PC-9 (cell line): ENCODE measurements around the gene TMEM141. TPM values are rescaled to one million over a fixed set of nuclear protein-coding genes. Genes with fewer than 3 reads are reported as not detected.
"Not testable (repeated sequence)": the region's sequence is repeated elsewhere in the genome, so short reads cannot be mapped to it uniquely, and the experiment has no call there.

ENCODE experiments used
- BruUV-seq: library from RNA; stranded (reverse); fragments of 400-500 nt; replicated peaks from 2 replicates; lab custom pipeline; 2021; lab: Mats Ljungman, UMichigan
- CTCF ChIA-PET: fragments of 300-600 bp; sonication (Branson Sonifier 250); formaldehyde crosslinking; loops from one replicate; lab custom pipeline; 2022; ENCODE audit warnings: antibody characterized with exemption; lab: Charles Lee
- POLR2A ChIA-PET: fragments of 300-600 bp; sonication (Branson Sonifier 250); formaldehyde crosslinking; loops from one replicate; lab custom pipeline; 2022; ENCODE audit warnings: antibody characterized with exemption; ENCODE audit not compliant: unreplicated experiment; lab: Charles Lee
- DNase-seq, 2 experiments: peaks; one replicate each; pipeline versions ENCODE4 v3.0.0 to v3.0.0-alpha.2; 2015 to 2022; ENCODE audit warnings: mixed read lengths in 1 of 2
- H2AFZ ChIP-seq: fragments of 200-600 bp; sonication (generic); 2 replicates; pipeline ENCODE4 v1.8.1; 2017; ENCODE audit warnings: antibody characterized with exemption
- H3F3A ChIP-seq: fragments of 200-600 bp; sonication (generic); 2 replicates; pipeline ENCODE4 v1.8.1; 2017; ENCODE audit warnings: antibody characterized with exemption, mild to moderate bottlenecking, low read depth; ENCODE audit not compliant: insufficient read depth
- H3K27ac ChIP-seq: fragments of 200-600 bp; sonication (generic); 2 replicates; pipeline ENCODE4 v1.6.1; 2016; ENCODE audit warnings: mixed run types
- H3K27me3 ChIP-seq: fragments of 200-600 bp; sonication (generic); 2 replicates; pipeline ENCODE4 v1.6.1; 2016; ENCODE audit warnings: low read depth, mixed run types; ENCODE audit not compliant: insufficient read depth
- H3K36me3 ChIP-seq: fragments of 200-600 bp; sonication (generic); 2 replicates; pipeline ENCODE4 v1.6.1; 2016; ENCODE audit warnings: low read depth, mixed run types
- H3K4me1 ChIP-seq: fragments of 200-600 bp; sonication (generic); replicated peaks from 2 replicates; pipeline ENCODE4 v1.6.1; 2016; ENCODE audit warnings: mixed run types; ENCODE audit not compliant: insufficient read depth
- H3K4me2 ChIP-seq: fragments of 200-600 bp; sonication (generic); 2 replicates; pipeline ENCODE4 v1.6.1; 2017; ENCODE audit warnings: mixed run types
- H3K4me3 ChIP-seq: fragments of 200-600 bp; sonication (generic); 2 replicates; pipeline ENCODE4 v1.6.1; 2016; ENCODE audit warnings: mixed run types
- H3K79me2 ChIP-seq: fragments of 200-600 bp; sonication (generic); 2 replicates; pipeline ENCODE4 v1.6.1; 2017; ENCODE audit warnings: low read depth, mixed run types
- H3K9me2 ChIP-seq: fragments of 200-600 bp; sonication (generic); 2 replicates; pipeline ENCODE4 v1.8.1; 2017; ENCODE audit warnings: mild to moderate bottlenecking; ENCODE audit not compliant: insufficient read depth
- H3K9me3 ChIP-seq: fragments of 200-600 bp; sonication (generic); 2 replicates; pipeline ENCODE4 v1.8.1; 2016; ENCODE audit warnings: low read depth; ENCODE audit not compliant: insufficient read depth
- H4K20me1 ChIP-seq: fragments of 200-600 bp; sonication (generic); 2 replicates; pipeline ENCODE4 v1.8.1; 2017; ENCODE audit not compliant: insufficient read depth
- EZH2 ChIP-seq: fragments of 200-600 bp; sonication (generic); IDR thresholded peaks from 2 replicates; pipeline ENCODE4 v1.8.0; 2017; ENCODE audit warnings: antibody characterized with exemption, low read depth
- intact Hi-C: fragments of 100-400 bp; cut with micrococcal nuclease; formaldehyde crosslinking; loops from one replicate; pipeline ENCODE4 v1.10.0; 2022; ENCODE audit not compliant: unreplicated experiment
- total RNA-seq: library from RNA; stranded (reverse); gene quantifications from 2 replicates; pipeline ENCODE4 v1.2.3, GENCODE V29; 2021
- TF ChIP-seq, protein P1 (sequence below): fragments of 200-600 bp; sonication (generic); conservative IDR thresholded peaks from 2 replicates; pipeline ENCODE4 v1.6.1; 2017; ENCODE audit warnings: mixed run types, antibody characterized with exemption, mild to moderate bottlenecking, moderate library complexity

Gene TMEM141
- total RNA-seq, 1 experiment from 2014 or later: 83.6 TPM

DNA sequence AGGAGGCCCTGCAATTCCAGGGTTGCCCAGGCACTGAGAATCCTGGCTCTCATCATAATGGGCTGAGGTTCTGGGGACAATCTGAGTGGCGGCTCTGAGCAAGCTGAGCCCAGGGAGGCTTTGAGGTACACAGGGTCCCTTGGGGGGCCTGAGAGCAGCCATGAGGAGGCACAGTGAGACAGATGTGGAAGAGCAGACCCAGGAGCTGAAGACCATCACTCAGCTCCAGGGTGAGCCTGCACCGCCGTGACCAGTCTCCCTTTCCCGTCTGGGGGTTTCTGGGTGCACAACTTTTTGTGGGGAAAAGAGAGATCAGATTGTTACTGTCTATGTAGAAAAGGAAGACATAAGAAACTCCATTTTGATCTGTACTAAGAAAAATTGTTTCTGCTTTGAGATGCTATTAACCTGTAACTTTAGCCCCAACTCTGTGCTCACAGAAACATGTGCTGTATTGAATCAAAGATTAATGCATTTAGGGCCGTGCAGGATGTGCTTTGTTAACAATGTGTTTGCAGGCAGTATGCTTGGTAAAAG lies 5.2 kb downstream of the TMEM141 start, which contains the start of gene CCDC183:
TSS of gene CCDC183 (plus strand) at position 101 of the 537 bp plus-strand sequence. CDS start at position 161, 60 bp downstream.
- intact Hi-C loops: loop anchor here (10.0 kb wide), 1 partner anchor 312 kb away; the partner anchor contains the start of gene SEC16A
- Histone ChIP-seq H3K4me2 (no peak within 1 kb of the TSS), H3K4me3 (no peak within 1 kb of the TSS), H3K79me2 (peaks cover 8% of the 10 kb centered on the region), H4K20me1 (peaks cover 14% of the 10 kb centered on the region), H2AFZ (no peak within 1 kb of the TSS), H3K9me2 (no peaks in the 10 kb centered on the region), H3K27ac (no peak within 1 kb of the TSS), H3K9me3 (no peaks in the 10 kb centered on the region), H3F3A (peaks cover 17% of the 10 kb centered on the region), H3K36me3 (no peaks in the 10 kb centered on the region), H3K4me1 (peaks cover 23% of the 10 kb centered on the region), H3K27me3 (no peaks in the 10 kb centered on the region)
- ChIA-PET CTCF (no interaction called here), POLR2A (no interaction called here)
- TF ChIP-seq EZH2: no peak
- TF ChIP-seq, protein P1, sequence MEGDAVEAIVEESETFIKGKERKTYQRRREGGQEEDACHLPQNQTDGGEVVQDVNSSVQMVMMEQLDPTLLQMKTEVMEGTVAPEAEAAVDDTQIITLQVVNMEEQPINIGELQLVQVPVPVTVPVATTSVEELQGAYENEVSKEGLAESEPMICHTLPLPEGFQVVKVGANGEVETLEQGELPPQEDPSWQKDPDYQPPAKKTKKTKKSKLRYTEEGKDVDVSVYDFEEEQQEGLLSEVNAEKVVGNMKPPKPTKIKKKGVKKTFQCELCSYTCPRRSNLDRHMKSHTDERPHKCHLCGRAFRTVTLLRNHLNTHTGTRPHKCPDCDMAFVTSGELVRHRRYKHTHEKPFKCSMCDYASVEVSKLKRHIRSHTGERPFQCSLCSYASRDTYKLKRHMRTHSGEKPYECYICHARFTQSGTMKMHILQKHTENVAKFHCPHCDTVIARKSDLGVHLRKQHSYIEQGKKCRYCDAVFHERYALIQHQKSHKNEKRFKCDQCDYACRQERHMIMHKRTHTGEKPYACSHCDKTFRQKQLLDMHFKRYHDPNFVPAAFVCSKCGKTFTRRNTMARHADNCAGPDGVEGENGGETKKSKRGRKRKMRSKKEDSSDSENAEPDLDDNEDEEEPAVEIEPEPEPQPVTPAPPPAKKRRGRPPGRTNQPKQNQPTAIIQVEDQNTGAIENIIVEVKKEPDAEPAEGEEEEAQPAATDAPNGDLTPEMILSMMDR: no peak
- no TSS peak for BruUV-seq
- DNase-seq: no peak

DNA sequence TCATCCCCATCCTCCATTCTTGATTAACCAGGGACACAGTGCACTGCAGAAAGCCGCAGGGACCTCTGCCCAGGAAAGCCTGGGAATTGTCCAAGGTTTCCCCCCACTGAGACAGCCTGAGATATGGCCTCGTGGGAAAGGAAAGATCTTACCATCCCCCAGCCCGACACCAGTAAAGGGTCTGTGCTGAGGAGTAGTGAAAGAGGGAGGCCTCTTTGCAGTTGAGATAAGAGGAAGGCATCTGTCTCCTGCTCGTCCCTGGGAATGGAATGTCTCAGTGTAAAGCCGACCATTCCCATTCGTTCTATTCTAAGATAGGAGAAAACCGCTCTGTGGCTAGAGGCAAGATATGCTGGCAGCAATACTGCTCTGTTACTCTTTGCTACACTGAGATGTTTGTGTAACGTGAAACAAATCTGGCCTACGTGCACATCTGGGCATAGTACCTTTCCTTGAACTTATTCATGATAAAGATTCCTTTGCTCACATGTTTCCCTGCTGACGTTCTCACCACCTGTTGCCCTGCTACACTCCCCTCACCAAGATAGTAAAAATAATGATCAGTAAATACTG lies 5.7 kb downstream of the TMEM141 start:
- H3K9me2 ChIP-seq, POLR2A ChIA-PET, H2AFZ ChIP-seq, H3K36me3 ChIP-seq, H3K27me3 ChIP-seq, CTCF ChIA-PET, H3K27ac ChIP-seq, DNase-seq, H3K79me2 ChIP-seq, BruUV-seq, H3K9me3 ChIP-seq, H3K4me3 ChIP-seq, H3K4me2 ChIP-seq: not testable (repeated sequence)
- H3F3A ChIP-seq: peaks cover 23% of the 10 kb centered on the region
- intact Hi-C loops: loop anchor here (10.0 kb wide), 1 partner anchor 312 kb away; the partner anchor contains the start of gene SEC16A
- peaks cover 26% of the 10 kb centered on the region for H3K4me1 ChIP-seq
- peaks cover 14% of the 10 kb centered on the region for H4K20me1 ChIP-seq

DNA sequence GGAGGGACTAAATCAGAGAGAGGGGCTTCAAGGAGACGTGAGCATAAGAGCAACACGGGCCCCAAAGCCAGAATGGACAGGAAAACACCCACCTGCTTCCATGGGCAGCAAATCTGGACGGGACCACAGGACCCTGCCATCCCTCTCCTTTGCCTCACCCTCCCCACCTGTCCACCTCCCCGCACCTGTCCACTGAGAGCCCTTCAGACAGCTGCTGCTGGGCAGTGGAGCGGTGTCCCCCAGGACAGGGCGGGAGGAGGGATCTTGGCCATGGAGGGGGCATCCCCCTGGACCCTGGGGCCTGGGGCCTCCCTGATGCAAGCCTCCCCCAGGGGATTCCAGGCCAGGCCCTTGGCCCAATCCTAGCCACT lies 7.5 kb downstream of the TMEM141 start:
- CTCF ChIA-PET: no interaction called here
- DNase-seq: no peak
- POLR2A ChIA-PET: no interaction called here
- Histone ChIP-seq H3K4me1 (peaks cover 21% of the 10 kb centered on the region), H2AFZ (no peak overlapping the region), H3K4me3 (no peak overlapping the region), H3K27ac (no peak overlapping the region), H3K36me3 (no peaks in the 10 kb centered on the region), H4K20me1 (0 out of 2 replicates have a peak, but pooled peaks cover under 1% of the 10 kb centered on the region), H3K4me2 (no peak overlapping the region), H3K9me2 (no peaks in the 10 kb centered on the region), H3F3A (peaks cover 23% of the 10 kb centered on the region), H3K79me2 (no peaks in the 10 kb centered on the region), H3K27me3 (no peaks in the 10 kb centered on the region), H3K9me3 (no peaks in the 10 kb centered on the region)
- TF ChIP-seq, protein P1: no peak
- TF ChIP-seq EZH2: no peak
- no TSS peak for BruUV-seq
- intact Hi-C loops: loop anchor here (10.0 kb wide), 1 partner anchor 314 kb away; the partner anchor contains the start of gene SEC16A
